Karpas-422 (cell line): Measurements from ENCODE around the gene WDR64. TPM values are rescaled to one million over a fixed set of nuclear protein-coding genes. Genes with fewer than 3 reads are reported as not detected.
A peak's percentile ranks its signal among the peaks of the same experiment; 100 is the strongest.

ENCODE experiments used
- DNase-seq: peaks from one replicate; pipeline ENCODE4 v3.0.0-alpha.2; 2015
- H2AFZ ChIP-seq: fragments of 200-600 bp; sonication (generic); 2 replicates; pipeline ENCODE4 v1.6.1; 2014; ENCODE audit warnings: antibody characterized with exemption, low read length, mixed read lengths
- H3K27ac ChIP-seq: fragments of 200-600 bp; sonication (generic); 2 replicates; pipeline ENCODE4 v1.5.1; 2014; ENCODE audit warnings: mild to moderate bottlenecking, low read length, moderate library complexity
- H3K27me3 ChIP-seq: fragments of 200-600 bp; sonication (generic); 2 replicates; pipeline ENCODE4 v1.6.1; 2014; ENCODE audit warnings: low read length, mixed read lengths
- H3K36me3 ChIP-seq: fragments of 200-600 bp; sonication (generic); 2 replicates; pipeline ENCODE4 v1.6.1; 2014; ENCODE audit warnings: low read length, mixed read lengths; ENCODE audit not compliant: insufficient read depth
- H3K4me1 ChIP-seq: fragments of 200-600 bp; sonication (generic); 2 replicates; pipeline ENCODE4 v1.6.1; 2014; ENCODE audit warnings: mild to moderate bottlenecking, low read length, mixed read lengths
- H3K4me2 ChIP-seq: fragments of 200-600 bp; sonication (generic); 2 replicates; pipeline ENCODE4 v1.6.1; 2014; ENCODE audit warnings: low read length, low read depth, mild to moderate bottlenecking; ENCODE audit not compliant: poor library complexity, severe bottlenecking
- H3K4me3 ChIP-seq: fragments of 200-600 bp; sonication (generic); 2 replicates; pipeline ENCODE4 v1.5.1; 2014; ENCODE audit warnings: mild to moderate bottlenecking, antibody characterized with exemption, low read length, mixed read lengths
- H3K79me2 ChIP-seq: fragments of 200-600 bp; sonication (generic); 2 replicates; pipeline ENCODE4 v1.6.1; 2014; ENCODE audit warnings: mild to moderate bottlenecking, low read length, mixed read lengths
- H3K9ac ChIP-seq: fragments of 200-600 bp; sonication (generic); 2 replicates; pipeline ENCODE4 v1.6.0; 2014; ENCODE audit warnings: low read length
- H3K9me2 ChIP-seq: fragments of 200-600 bp; sonication (generic), shearing (Covaris generic); replicated peaks from 2 replicates; pipeline ENCODE4 v1.6.0; 2014; ENCODE audit warnings: mild to moderate bottlenecking, low read length, moderate library complexity; ENCODE audit not compliant: insufficient read depth
- H3K9me3 ChIP-seq: fragments of 300-700, 200-600 bp; sonication (generic); 2 replicates; pipeline ENCODE4 v1.6.1; 2014; ENCODE audit warnings: low read length, mixed read lengths
- H4K20me1 ChIP-seq: fragments of 200-600 bp; sonication (generic); 2 replicates; pipeline ENCODE4 v1.6.1; 2014; ENCODE audit warnings: mild to moderate bottlenecking, antibody characterized with exemption, low read length, low read depth; ENCODE audit not compliant: insufficient read depth
- total RNA-seq: library from RNA; depleted of rRNA; stranded (reverse); fragments of >200 nt; shearing (Covaris generic); gene quantifications from 2 replicates; pipeline ENCODE4 v1.2.3, GENCODE V29; 2014; ENCODE audit warnings: low replicate concordance

WDR64 gene
- total RNA-seq, 1 experiment from 2014 or later, result not detected

- peak overlapping the region; percentile 70 for H3K4me2 ChIP-seq
Measured at GRCh38 chr1:241641773-241642592, 10.1 kb upstream of the WDR64 start.

GRCh38 chr1:241642593-241642944 is 9.5 kb upstream of the WDR64 start:
- H3K9me2 ChIP-seq, result no peaks in the 10 kb centered on the region
- H3K27ac ChIP-seq, result no peak overlapping the region
- no peak overlapping the region for H3K9ac ChIP-seq
- no peak for DNase-seq
- H3K4me3 ChIP-seq, result no peak overlapping the region
- no peaks in the 10 kb centered on the region for H3K79me2 ChIP-seq
- no peaks in the 10 kb centered on the region for H3K36me3 ChIP-seq
- peaks cover 28% of the 10 kb centered on the region for H3K4me1 ChIP-seq
- H3K4me2 ChIP-seq, result no peak overlapping the region
- H4K20me1 ChIP-seq, result peaks cover 8% of the 10 kb centered on the region; the same call in 1 of the 2 replicates
- no peaks in the 10 kb centered on the region for H3K9me3 ChIP-seq
- no peaks in the 10 kb centered on the region for H3K27me3 ChIP-seq
- H2AFZ ChIP-seq, result no peak overlapping the region

More at GRCh38 chr1:241641773-241642592, 10.1 kb upstream of the WDR64 start:
- no peak overlapping the region for H2AFZ ChIP-seq
- DNase-seq, result no peak
- H4K20me1 ChIP-seq, result peaks cover 12% of the 10 kb centered on the region; the same call in 1 of the 2 replicates
- 0 out of 2 replicates have a peak overlapping the region, but pooled peaks have one; percentile 7 for H3K27ac ChIP-seq
- no peak overlapping the region for H3K4me3 ChIP-seq
- no peaks in the 10 kb centered on the region for H3K36me3 ChIP-seq
- H3K4me1 ChIP-seq, result peaks cover 28% of the 10 kb centered on the region
- H3K79me2 ChIP-seq, result no peaks in the 10 kb centered on the region
- no peaks in the 10 kb centered on the region for H3K9me3 ChIP-seq
- no peaks in the 10 kb centered on the region for H3K9me2 ChIP-seq
- no peak overlapping the region for H3K9ac ChIP-seq
- H3K27me3 ChIP-seq, result no peaks in the 10 kb centered on the region

- H4K20me1 ChIP-seq, result no peaks in the 10 kb centered on the region
- no peaks in the 10 kb centered on the region for H3K27me3 ChIP-seq
- H2AFZ ChIP-seq, result no peak overlapping the region
- no peaks in the 10 kb centered on the region for H3K9me3 ChIP-seq
- H3K27ac ChIP-seq, result no peak overlapping the region
- no peaks in the 10 kb centered on the region for H3K36me3 ChIP-seq
- peaks cover 21% of the 10 kb centered on the region for H3K4me1 ChIP-seq
- no peak overlapping the region for H3K4me3 ChIP-seq
- no peak overlapping the region for H3K9ac ChIP-seq
- DNase-seq, result no peak
- H3K4me2 ChIP-seq, result no peak overlapping the region
- H3K9me2 ChIP-seq, result no peaks in the 10 kb centered on the region
- no peaks in the 10 kb centered on the region for H3K79me2 ChIP-seq
Measured at GRCh38 chr1:241644259-241644658, 7.8 kb upstream of the WDR64 start.

GRCh38 chr1:241645199-241645598 is 6.9 kb upstream of the WDR64 start:
- Histone ChIP-seq H3K9me2 (no peaks in the 10 kb centered on the region), H4K20me1 (no peaks in the 10 kb centered on the region), H2AFZ (no peak overlapping the region), H3K79me2 (no peaks in the 10 kb centered on the region), H3K4me3 (no peak overlapping the region), H3K36me3 (no peaks in the 10 kb centered on the region), H3K9ac (no peak overlapping the region), H3K27ac (no peak overlapping the region), H3K4me2 (no peak overlapping the region), H3K27me3 (no peaks in the 10 kb centered on the region), H3K4me1 (peaks cover 18% of the 10 kb centered on the region), H3K9me3 (no peaks in the 10 kb centered on the region)
- DNase-seq, result no peak

- Histone ChIP-seq H3K4me1 (peaks cover 9% of the 10 kb centered on the region), H3K9me2 (no peaks in the 10 kb centered on the region), H3K36me3 (no peaks in the 10 kb centered on the region), H2AFZ (no peak overlapping the region), H4K20me1 (no peaks in the 10 kb centered on the region), H3K9me3 (no peaks in the 10 kb centered on the region), H3K9ac (no peak overlapping the region), H3K27me3 (no peaks in the 10 kb centered on the region), H3K27ac (no peak overlapping the region), H3K79me2 (no peaks in the 10 kb centered on the region), H3K4me2 (no peak overlapping the region), H3K4me3 (no peak overlapping the region)
- no peak for DNase-seq
Measured at GRCh38 chr1:241646201-241646600, 5.9 kb upstream of the WDR64 start.

- H3K4me3 ChIP-seq, result no peak overlapping the region
- H2AFZ ChIP-seq, result no peak overlapping the region
- H3K4me2 ChIP-seq, result no peak overlapping the region
- H3K27ac ChIP-seq, result no peak overlapping the region
- DNase-seq, result no peak
- H3K4me1 ChIP-seq, result peaks cover 4% of the 10 kb centered on the region
- H3K27me3 ChIP-seq, result no peaks in the 10 kb centered on the region
- no peaks in the 10 kb centered on the region for H3K9me2 ChIP-seq
- H3K9ac ChIP-seq, result no peak overlapping the region
- H4K20me1 ChIP-seq, result no peaks in the 10 kb centered on the region
- no peaks in the 10 kb centered on the region for H3K36me3 ChIP-seq
- no peaks in the 10 kb centered on the region for H3K79me2 ChIP-seq
- no peaks in the 10 kb centered on the region for H3K9me3 ChIP-seq
Measured at GRCh38 chr1:241647658-241648057, 4.4 kb upstream of the WDR64 start.

- Histone ChIP-seq H3K36me3 (no peaks in the 10 kb centered on the region), H3K4me3 (no peak overlapping the region), H2AFZ (no peak overlapping the region), H3K4me2 (no peak overlapping the region), H3K27ac (no peak overlapping the region), H3K27me3 (no peaks in the 10 kb centered on the region), H3K9me3 (no peaks in the 10 kb centered on the region), H3K4me1 (peaks cover 4% of the 10 kb centered on the region), H3K9ac (no peak overlapping the region), H4K20me1 (no peaks in the 10 kb centered on the region), H3K79me2 (no peaks in the 10 kb centered on the region), H3K9me2 (no peaks in the 10 kb centered on the region)
- no peak for DNase-seq
Measured at GRCh38 chr1:241648159-241648558, 3.9 kb upstream of the WDR64 start.

GRCh38 chr1:241654019-241654418 is 1.9 kb downstream of the WDR64 start:
- DNase-seq, result no peak
- no peak overlapping the region for H3K4me3 ChIP-seq
- H4K20me1 ChIP-seq, result no peaks in the 10 kb centered on the region
- no peaks in the 10 kb centered on the region for H3K79me2 ChIP-seq
- no peaks in the 10 kb centered on the region for H3K4me1 ChIP-seq
- no peaks in the 10 kb centered on the region for H3K36me3 ChIP-seq
- H3K27ac ChIP-seq, result no peak overlapping the region
- H3K9me3 ChIP-seq, result no peaks in the 10 kb centered on the region
- no peak overlapping the region for H3K9ac ChIP-seq
- H3K9me2 ChIP-seq, result no peaks in the 10 kb centered on the region
- no peak overlapping the region for H3K4me2 ChIP-seq
- H2AFZ ChIP-seq, result no peak overlapping the region
- H3K27me3 ChIP-seq, result no peaks in the 10 kb centered on the region
